H1 (cell line): ENCODE data around the gene ATG9B.

Experiments
- CTCF ChIP-seq, 3 experiments: IDR thresholded peaks; 1 replicate in 2 of 3; 2 replicates in 1 of 3; pipeline versions ENCODE4 v1.5.1 to v1.6.1; 2011; ENCODE audit warnings: low read length in 3 of 3, mild to moderate bottlenecking in 3 of 3, inconsistent platforms in 2 of 3, low read depth in 1 of 3, moderate library complexity in 1 of 3; ENCODE audit not compliant: insufficient read depth in 1 of 3; ENCODE audit errors: control extremely low read depth in 1 of 3
- EGR1 ChIP-seq: IDR thresholded peaks from 2 replicates; pipeline ENCODE4 v1.6.1; 2011; ENCODE audit warnings: low read depth, low read length, borderline replicate concordance
- RFX5 ChIP-seq: IDR thresholded peaks from 2 replicates; pipeline ENCODE4 v1.6.1; 2011; ENCODE audit warnings: low read depth, low read length, improper control_type of control experiment, borderline replicate concordance
- TAF1 ChIP-seq: IDR thresholded peaks from 2 replicates; pipeline ENCODE4 v1.6.1; 2011; ENCODE audit warnings: mild to moderate bottlenecking, low read depth, low read length

DNA sequence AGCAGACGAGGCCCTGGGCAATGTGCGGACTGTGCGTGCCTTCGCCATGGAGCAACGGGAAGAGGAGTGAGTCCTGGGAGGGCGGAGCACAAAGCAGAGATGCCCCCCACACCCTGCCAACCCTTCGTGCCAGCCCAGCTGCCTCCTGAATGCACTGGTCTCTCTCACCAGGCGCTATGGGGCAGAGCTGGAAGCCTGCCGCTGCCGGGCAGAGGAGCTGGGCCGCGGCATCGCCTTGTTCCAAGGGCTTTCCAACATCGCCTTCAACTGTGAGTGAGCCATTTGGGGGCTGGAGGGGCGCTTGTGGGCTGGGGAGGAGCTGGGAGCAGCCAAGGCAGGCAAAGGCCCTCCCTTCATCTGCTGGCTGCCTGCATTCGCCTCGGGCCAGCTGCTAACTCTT lies 11.6 kb upstream of the ATG9B start:
- no peak for TF ChIP-seq EGR1
- no peak for TF ChIP-seq TAF1
- no peak for TF ChIP-seq CTCF (IDR thresholded peaks at IDR 0.05; ENCODE audit: control extremely low read depth in 1 of 3, insufficient read depth in 1 of 3, low read depth in 1 of 3, low read length in 3 of 3)
- TF ChIP-seq RFX5 = no peak
